NCI-H146 treated with DMSO at 0.1 percent for 48 hours (cell line): ENCODE results near the gene CNGB1.
"Not testable (repeated sequence)": the region's sequence is repeated elsewhere in the genome, so short reads cannot be mapped to it uniquely, and the experiment has no call there.

ENCODE experiments used
- DNase-seq: peaks from one replicate; lab custom pipeline; 2025; ENCODE audit not compliant: unreplicated experiment; lab: John Stamatoyannopoulos, UW

Gene CNGB1

DNA sequence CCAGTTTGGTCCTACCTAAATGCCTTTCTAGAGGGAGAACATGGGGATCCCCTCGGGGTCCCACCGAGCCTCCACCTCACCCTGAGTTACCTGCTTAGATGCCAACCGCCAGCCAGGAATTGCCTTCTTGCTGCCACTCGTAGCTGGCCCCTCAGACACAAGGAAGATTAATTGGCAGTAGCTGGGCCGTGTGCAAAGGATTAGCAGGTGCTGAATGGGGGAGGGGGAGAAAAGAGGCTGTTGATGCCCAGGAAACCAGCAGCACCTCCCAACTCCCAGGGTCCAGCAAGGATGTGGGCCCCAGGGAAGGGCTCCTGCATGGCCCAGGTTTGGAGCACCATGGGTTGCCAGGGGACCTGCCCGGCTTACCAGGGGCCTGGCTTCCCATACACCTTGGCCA is at the start of gene CNGB1:
Gene CNGB1, minus strand, starts transcription at position 159 of the 400 bp plus-strand sequence. CDS start 3,842 bp downstream, outside the sequence.
- no peak for DNase-seq

DNA sequence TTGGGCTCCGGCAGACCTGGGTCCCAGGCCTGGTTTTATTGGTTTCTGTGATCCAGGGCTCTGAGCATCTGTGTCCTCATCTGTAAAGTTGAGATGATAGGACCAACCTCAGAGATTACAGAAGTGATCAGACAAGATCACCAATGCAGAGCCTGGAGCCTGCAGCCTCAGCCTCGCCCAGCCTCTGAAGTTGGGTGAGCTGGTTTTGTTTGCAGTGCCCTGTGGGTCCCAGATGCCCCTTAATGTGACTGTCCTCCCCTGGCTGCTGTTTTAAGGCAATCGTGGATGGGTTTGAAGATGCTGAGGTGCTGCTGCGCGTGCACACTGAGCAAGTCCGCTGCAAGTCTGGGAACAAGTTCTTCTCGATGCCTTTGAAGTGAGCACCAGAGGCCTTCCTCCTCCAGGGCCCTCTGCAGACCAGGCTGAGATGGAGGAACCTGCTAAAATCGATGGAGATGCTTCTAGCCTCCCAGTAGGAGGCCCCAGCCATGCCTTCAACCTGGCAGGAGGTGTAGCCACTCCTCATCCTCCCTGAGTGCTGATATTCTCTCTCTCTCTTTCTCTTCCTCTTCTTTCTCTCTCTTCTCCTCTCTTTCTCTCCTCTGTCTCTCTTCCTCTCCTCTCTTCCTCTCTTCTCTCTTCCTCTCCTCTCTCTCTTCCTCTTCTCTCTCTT is 49.1 kb upstream of the CNGB1 start:
- no peak for DNase-seq

DNA sequence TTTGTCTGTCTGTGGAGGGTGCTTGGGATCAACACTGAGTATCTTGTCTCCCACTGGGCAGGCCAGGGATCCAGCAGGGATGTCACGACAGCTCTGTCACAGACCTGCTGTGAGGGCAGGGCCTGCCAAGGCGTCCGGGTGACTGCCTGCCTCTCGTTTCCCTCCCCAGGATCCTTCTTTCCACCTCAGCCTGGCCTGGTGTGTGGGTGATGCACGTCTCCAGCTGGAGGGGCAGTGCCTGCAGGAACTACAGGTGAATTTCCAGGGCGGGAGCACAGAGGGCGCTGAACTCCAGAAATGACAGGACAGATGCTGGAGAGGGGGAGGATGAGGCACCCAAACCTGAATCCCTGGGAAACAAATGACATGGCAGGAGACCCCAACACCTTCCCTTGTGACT is 47.9 kb upstream of the CNGB1 start:
- DNase-seq, result no peak

DNA sequence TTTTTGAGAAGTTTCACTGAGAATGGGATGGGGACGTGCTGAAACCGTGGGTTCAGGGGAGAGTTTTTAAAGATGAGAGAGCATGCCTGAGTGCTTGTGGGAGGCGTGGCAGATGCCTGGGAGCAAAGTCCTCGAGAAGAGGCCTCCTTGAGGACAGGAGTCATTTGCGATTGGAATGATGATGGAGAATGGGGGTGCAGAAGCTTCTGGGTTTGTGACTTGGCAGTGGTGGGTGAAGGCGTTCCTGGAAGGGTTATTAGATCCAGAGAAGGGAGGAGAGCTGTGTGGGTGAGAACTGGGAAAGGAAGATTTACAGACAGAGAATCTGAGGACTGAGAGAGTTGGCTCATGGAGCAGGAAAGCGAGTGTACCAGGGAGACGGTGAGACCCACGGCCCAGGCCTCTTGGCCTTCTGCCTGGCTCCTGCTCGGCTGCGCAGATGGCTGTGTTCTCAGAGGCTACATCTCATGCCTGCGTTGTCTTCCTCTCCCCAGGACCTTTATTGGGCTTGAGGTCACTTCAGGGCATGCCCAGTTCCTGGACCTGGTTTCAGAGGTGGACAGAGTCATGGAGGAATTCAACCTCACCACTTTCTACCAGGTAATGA is 46.0 kb upstream of the CNGB1 start:
- no peak for DNase-seq

DNA sequence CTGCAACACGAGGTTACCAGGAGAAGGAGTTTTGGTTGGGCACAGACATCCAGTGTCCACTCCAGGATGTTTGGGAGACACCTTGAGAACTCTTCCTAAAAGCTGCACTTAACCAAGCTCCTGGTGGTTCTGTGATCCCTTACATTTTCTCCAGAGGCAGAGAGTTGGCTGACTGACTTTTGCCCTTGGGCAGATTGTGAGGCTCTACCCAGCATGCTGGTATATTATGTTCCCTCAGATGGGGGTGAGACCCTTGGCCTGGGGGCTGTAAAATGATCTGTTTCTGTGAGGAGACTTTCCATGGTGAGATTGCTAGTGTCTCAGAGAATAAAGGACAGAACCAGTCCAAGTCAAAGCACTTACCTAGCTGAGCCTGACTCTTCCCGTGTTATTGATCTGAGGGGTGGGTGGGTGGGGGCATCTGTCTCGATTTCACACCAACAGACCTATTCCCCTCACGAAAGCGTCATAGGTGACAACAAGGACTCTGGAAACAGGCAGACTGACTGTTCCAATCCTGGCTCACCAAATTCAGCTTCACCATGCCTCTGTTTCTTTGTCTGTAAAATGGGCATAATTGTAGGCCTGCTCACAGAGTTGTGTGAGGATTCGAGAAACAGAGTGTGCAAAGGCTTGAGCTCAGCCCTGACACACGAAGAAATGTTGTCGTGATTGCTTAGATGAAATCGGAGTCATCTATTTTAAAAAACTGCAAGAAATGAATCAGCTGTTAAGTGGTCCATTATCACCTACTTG is 42.5 kb upstream of the CNGB1 start:
- no peak for DNase-seq

DNA sequence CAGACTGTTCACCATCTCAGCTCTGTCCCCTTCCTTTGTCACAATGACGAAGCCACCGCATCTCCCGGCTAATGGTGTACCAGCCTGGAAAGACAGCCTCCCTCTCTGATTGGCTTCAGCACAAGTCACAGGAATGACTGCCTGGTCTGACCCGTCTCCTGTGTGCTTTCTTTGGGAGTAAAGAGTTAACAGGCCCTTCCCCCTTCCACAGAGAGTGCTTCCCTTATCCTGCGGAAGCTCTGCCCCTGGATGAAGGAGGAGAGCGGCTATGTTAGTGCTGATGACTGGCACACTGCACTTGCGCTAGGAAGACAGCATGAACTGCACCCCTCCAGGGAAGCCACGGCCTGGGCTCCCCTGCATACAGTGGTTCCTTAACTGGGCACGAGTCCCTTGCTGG is 41.6 kb upstream of the CNGB1 start:
- DNase-seq, result no peak

DNA sequence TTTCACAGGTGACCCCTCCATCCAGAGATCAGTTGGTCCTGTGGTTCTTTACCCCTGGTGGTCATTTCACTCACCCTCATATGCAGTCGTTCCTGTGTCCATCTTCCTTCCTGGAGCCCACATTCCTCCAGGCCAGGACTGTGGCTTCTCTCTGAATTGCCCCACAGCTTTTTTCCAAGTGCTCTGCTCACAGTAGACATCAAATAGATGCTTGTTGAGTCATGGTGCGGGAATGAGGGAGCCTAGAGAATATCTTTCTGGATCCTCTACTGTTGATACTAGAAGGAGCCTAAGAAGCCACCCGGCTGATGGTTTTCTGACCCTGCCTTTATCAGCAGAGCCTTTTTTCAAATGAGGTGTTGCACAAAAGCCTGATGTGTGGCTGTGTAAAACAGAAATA is 40.7 kb upstream of the CNGB1 start:
- DNase-seq, result no peak

DNA sequence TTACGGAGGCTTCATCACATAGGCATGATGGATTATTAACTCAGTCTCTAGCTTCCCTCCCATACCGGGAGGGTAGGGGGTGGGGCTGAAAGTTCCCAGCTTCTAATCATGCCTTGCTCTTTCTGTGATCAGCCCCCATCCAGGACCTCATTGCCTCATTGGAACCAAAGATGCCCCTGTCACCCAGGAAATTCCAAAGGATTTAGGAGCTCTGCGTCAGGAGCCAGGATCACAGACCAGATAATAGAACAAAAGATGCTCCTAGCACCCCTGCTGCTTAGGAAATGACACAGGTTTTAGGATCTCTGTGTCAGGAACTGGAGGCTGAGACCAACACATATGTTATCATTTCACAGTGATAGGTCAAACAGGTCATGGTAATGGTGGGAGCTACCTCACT is 40.0 kb upstream of the CNGB1 start:
- DNase-seq, result no peak

DNA sequence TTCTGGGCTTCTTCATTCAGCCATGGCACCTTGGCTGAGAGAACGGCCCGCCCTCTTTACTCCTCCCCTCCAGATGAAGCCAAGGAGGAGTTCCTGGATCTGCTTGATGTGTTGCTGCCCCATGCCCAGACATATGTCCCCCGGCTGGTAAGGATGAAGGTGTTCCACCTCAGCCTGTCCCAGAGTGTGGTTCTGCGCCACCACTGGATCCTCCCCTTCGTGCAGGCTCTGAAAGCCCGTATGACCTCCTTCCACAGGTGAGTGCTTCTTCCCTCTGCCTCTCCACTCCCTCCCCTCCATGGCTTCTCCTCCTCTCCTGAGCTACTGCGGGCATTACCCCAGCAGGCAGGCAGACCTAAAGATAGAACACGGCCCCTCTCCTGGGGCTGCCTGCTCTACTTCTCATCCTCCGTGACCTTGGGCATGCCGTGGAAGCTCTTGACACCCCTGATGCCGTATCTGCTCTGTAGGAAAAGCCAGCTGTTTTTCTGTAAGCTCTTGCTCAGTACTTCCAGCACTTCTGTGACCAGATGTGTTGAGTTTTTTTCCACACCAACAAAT is 39.0 kb upstream of the CNGB1 start:
- no peak for DNase-seq

DNA sequence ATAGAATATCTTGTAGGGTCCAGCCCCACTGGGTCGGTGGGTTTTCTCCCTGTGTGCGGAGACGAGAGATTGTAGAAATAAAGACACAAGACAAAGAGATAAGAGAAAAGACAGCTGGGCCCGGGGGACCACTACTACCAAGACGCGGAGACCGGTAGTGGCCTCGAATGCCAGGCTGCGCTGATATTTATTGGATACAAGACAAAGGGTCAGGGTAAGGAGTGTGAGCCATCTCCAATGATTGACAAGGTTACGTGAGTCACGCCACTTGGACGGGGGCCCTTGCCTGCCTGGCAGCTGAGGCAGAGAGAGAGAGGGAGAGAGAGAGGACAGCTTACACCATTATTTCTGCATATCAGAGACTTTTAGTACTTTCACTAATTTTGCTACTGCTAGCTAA is 33.8 kb upstream of the CNGB1 start:
- DNase-seq, result not testable (repeated sequence)

DNA sequence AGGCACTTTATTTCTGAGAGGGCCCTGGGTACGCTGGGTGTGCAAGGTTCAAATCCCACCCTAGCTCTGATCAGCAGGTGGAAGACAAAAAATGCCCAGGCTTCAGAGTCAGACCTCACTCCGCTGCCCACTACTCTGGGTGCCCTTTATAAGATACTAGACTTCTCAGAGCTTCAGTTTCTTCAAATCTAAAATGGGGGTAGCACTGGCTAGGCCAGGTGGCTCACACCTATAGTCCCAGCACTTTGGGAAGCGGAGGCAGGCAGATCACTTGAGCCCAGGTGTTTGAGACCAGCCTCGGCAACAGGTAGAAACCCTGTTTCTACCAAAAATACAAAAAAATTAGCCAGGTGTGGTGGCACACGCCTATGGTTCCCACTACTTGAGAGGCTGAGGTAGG is 32.0 kb upstream of the CNGB1 start:
- no peak for DNase-seq

DNA sequence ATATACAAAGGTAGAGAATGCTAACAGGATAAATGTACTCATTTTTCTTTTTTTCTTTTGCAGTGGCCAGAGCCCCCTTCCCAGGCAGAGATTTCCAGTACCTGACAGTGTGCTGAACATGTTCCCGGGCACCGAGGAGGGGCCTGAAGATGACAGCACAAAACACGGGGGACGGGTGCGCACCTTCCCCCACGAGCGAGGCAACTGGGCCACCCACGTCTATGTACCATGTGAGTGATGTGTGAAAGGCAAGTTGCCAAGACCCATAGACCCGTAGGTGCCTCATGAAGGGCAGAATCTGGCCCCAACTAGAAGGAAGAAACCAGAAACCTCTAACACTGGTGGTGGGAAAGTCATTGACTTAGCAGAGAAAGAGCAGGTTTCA is 31.5 kb upstream of the CNGB1 start:
- DNase-seq, result no peak

DNA sequence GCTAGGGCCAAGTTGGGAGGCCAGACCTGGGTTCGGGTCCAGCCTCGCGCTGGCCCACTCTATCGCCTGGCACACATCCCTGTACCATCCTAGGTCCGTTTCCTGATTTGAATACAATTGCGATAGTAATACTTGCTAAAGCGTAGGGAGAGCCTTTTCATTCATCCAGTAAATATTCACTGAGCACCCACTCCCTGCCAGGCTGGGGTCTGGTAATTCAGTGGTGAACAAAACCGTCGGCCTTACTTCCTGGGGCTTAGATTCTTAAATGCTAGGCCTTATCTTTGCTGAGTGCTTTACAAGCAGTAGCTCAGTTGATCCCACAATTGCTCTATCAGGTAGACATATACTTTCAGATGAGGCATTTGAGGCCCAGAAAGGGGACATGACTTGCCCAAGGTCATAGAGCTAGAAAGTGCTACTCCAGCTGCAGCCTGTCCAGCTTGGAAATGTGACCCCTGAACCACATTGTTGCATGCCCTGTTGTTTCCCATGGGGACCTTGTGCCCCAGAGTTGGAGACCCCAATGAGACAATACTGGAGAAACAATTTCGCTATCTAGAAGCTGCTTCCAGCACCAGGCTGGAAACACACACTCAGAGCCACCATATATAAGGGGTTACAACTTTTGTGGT is 31.0 kb upstream of the CNGB1 start:
- no peak for DNase-seq

DNA sequence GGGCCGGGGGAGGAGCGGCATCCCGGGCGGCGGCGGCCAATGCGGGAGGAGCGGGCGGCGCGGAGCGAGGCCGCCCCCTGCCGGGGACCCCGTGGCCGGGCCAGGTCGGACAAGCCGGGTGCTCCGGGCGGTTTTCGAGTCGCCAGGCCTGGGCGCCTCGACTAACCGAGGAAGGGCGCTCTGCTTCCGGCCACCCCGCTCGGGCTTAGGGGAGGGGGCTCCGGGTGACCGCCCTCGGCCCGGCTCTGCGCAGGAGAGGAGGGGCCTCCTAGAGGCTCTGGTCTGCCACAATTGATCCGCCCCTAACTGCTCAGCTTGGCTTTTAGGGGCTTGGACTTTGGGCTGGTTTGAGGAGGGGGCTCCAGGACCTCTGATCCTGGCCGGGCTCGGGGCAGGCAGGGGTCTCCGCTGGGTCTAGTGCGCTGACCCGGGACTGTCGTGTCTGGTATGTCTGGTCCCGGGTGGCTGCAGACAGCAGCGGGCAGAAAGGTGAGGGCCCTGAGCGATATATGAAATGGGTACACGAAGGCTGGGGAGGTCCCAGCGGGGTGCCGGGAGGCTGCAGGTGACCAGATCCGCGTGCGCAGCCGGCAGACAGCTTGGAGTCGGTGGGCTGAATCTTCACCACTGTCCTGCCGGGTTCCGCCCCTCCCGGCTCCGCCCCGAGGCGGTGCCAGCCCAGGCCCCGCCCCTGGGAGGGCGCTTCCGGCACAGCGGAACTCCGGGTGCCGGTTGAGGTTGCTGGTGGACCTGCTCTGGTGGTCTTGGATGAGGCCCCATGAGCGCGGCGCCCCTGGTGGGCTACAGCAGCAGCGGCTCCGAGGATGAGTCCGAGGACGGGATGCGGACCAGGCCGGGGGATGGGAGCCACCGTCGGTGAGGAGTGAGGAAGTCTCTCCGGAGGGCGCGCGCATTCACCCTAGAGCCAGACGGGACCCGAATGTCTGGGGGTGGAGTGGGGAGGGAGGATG is 30.1 kb upstream of the CNGB1 start, which contains the start of gene USB1:
Gene USB1, plus strand, starts transcription at position 702 of the 971 bp plus-strand sequence. Its CDS starts 77 bp downstream, at position 779.
- peak; percentile 47 for DNase-seq

DNA sequence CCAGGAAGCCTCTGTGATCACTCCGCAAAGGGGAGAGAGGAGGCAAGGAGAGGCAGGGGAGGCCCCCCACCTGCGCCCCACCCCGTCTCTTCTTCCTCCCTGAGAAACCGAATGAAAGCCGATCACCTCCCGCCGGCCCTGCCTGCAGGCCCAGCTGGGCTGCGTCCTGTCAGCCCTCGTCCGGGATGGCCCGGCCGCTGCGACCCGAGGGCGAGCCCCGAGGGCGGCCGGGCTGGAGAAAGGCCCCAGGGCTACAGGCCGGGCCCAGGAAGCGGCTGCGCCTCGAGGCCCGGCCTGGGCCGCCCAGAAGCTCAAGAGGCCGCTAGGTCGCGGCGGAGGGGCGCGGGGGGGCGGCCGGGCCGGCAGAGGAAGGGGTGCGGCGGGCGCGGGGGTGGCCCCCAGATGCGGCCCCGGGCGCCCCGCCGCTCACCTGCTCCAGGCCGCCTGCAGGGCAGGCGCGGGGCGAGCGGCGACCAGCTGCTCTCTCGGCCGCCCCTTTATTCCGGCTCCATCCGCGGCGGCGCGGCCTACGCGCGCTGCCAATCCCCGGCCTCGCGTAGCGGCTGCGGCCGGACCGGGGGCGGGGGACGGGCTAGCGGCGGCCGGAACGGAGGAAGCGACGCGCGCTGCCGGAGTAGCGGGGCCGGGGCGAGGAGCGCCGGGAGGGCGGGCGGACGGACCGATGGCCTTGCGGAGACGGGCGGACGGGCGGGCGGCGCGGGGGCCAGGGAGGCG is 29.2 kb upstream of the CNGB1 start, which contains the start of gene ZNF319:
Gene ZNF319, minus strand, starts transcription at position 702 of the 735 bp plus-strand sequence. CDS start 2,407 bp downstream, outside the sequence.
- no peak for DNase-seq

DNA sequence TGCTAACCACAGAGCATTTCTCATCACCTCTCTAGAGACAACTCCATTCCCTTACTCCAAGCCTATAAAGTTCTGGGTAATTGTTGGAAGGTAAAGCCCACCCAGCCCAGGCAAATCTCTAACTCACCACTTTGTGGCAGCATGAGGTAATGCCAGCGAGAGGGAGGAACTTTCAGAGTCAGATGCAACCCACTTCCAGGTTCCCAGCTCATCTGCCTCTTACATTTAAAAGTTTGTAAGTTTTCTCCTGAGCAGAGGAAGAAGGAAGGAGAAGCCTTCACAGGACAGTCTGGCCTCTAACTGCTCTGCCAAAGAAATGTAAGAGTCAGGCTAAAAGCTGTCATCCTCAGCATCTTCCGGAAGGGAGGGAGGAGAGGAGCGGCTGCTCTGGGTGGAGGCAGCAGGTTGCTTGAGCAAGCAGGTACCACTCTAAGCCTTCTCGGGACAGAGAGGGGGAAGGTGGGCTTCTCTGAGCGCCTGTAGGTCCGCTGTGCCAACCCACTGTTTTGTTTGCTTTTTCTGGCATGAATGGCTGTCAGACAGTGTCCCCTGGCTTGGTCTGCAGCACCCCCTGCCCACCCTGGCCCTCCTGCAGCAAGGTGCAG is 28.5 kb upstream of the CNGB1 start:
- DNase-seq, result no peak

DNA sequence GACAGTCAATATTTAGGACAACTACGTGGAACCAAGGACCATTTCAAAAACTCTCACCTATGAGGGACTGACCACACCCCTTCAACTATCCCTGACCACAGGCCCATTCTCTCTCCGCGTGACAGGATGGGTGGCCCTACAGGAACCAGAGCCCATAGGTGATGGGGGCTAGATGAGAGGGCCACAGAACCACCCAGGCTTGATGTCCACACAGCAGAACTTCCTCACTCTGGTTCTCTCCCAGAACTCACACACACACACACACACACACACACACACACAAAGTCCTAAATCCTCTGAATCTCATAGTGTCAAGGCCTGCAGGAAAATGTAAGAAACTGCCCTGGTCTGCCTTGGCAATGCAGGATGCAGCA is 28.1 kb upstream of the CNGB1 start:
- DNase-seq, result no peak

DNA sequence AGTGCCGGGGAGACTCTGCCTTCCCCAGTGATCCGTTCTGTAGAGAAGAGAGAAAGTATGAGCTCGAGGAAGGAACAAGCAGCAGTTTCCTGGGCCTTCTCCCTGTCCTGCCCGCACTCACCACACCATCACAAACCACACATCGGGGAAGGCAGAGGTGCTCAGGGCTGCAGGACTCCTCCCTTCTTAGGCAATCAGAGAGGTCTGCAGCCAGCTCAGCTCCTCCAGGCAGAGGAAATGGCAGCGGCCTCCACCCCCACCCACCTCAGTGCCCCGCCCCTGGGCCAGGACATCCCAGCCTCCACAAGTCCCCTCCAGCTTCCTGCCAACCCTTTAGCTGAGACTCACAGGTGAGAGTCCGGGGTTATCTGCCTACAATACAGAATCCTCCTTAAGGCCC is 27.6 kb upstream of the CNGB1 start:
- no peak for DNase-seq
